Gastrocnemius medialis (tissue), 4 donors: ENCODE data around the gene DNAJA3. TPM values are rescaled to one million over a fixed set of nuclear protein-coding genes. Genes with fewer than 3 reads are reported as not detected.

Experiments
- ATAC-seq, 2 donors: fragments of 150-250 bp; one replicate each; pipeline ENCODE4 v1.9.1; 2016
- DNase-seq, 2 donors: peaks; one replicate each; pipeline ENCODE4 v3.0.0-alpha.2; 2019
- H3K27ac ChIP-seq, 4 donors: fragments of 200-600 bp; sonication (generic); 1 replicate in 1 of 4; 2 replicates in 3 of 4; pipeline ENCODE4 v1.5.1; 2016 to 2018; ENCODE audit warnings: mild to moderate bottlenecking in 2 of 4, moderate library complexity in 1 of 4
- H3K27me3 ChIP-seq, 3 donors: fragments of 200-600 bp; sonication (generic) in 2 of 3; 1 replicate in 1 of 3; 2 replicates in 2 of 3; pipeline versions ENCODE4 v1.5.1 to v1.6.0; 2016 to 2019; ENCODE audit warnings: mild to moderate bottlenecking in 1 of 3, moderate library complexity in 1 of 3
- H3K36me3 ChIP-seq, 2 donors: fragments of 200-600 bp; sonication (generic) in 1 of 2; one replicate each; pipeline ENCODE4 v1.5.1; 2017 to 2018
- H3K4me1 ChIP-seq, 2 donors: fragments of 200-600 bp; sonication (generic) in 1 of 2; one replicate each; pipeline ENCODE4 v1.5.1; 2016 to 2017; ENCODE audit warnings: mild to moderate bottlenecking in 2 of 2
- H3K4me3 ChIP-seq, 4 donors: fragments of 200-600 bp; sonication (generic) in 3 of 4; 1 replicate in 1 of 4; 2 replicates in 3 of 4; pipeline ENCODE4 v1.5.1; 2016 to 2019; ENCODE audit warnings: mild to moderate bottlenecking in 2 of 4
- H3K9me3 ChIP-seq, 3 donors: fragments of 200-600 bp; sonication (generic) in 2 of 3; 1 replicate in 1 of 3; 2 replicates in 2 of 3; pipeline ENCODE4 v1.5.1; 2016 to 2019
- CTCF ChIP-seq, 5 experiments: fragments of 450-650 bp in 3 of 5; fragments of 200-600 bp in 2 of 5; sonication (generic) in 2 of 5; IDR thresholded peaks in 4 of 5; conservative IDR thresholded peaks in 1 of 5; 1 replicate in 4 of 5; 2 replicates in 1 of 5; pipeline ENCODE4 v1.5.1; 2016 to 2019; ENCODE audit warnings: antibody characterized with exemption in 5 of 5, mild to moderate bottlenecking in 3 of 5, moderate library complexity in 3 of 5
- POLR2A ChIP-seq, 2 donors: fragments of 450-650 bp; IDR thresholded peaks; one replicate each; pipeline ENCODE4 v1.6.1; 2017; ENCODE audit warnings: antibody characterized with exemption in 2 of 2, mild to moderate bottlenecking in 2 of 2, moderate library complexity in 2 of 2
- in situ Hi-C, 4 donors: fragments of 200-750 bp; cut with MboI; loops; one replicate each; pipeline versions ENCODE4 v1.15.0 to v1.8.0; 2017; ENCODE audit warnings: low sequenced_read_pairs in 4 of 4
- intact Hi-C: fragments of 100-400 bp; cut with DNase I; formaldehyde crosslinking; loops from one replicate; pipeline ENCODE4 v1.15.1; 2023; ENCODE audit warnings: low total_unique reads
- total RNA-seq, 4 donors: library from RNA; depleted of rRNA; stranded (reverse); fragments of >200 nt; gene quantifications; one replicate each; pipeline versions ENCODE4 v1.1.0 to v1.2.3, GENCODE V29; 2016

DNAJA3 gene
- total RNA-seq, 4 donors from 2014 or later: 94.8 to 114 (median 103) TPM

- Histone ChIP-seq H3K27me3 (no peaks in the 10 kb centered on the region), H3K36me3 (peaks cover 0 to 22% of the 10 kb centered on the region in 2 donors), H3K4me3 (no peak overlapping the region), H3K9me3 (no peaks in the 10 kb centered on the region), H3K4me1 (peaks cover 0 to 4% of the 10 kb centered on the region in 2 donors), H3K27ac (no peak overlapping the region)
- DNase-seq (no peak), ATAC-seq (no peak)
- TF ChIP-seq CTCF (IDR thresholded peaks at IDR 0.05 in 4 of 5, conservative IDR thresholded peaks at IDR 0.05 in 1 of 5) (no peak), POLR2A (IDR thresholded peaks at IDR 0.05) (no peak)
- in situ Hi-C loops (no loop called here), intact Hi-C loops (no loop called here)
Measured at GRCh38 chr16:4408323-4408690, 17.4 kb upstream of the DNAJA3 start.

- Histone ChIP-seq H3K27ac (no peak overlapping the region), H3K27me3 (no peaks in the 10 kb centered on the region), H3K36me3 (peaks cover 0 to 22% of the 10 kb centered on the region in 2 donors), H3K4me3 (no peak overlapping the region), H3K9me3 (no peaks in the 10 kb centered on the region), H3K4me1 (peaks cover 0 to 4% of the 10 kb centered on the region in 2 donors)
- TF ChIP-seq POLR2A (IDR thresholded peaks at IDR 0.05): no peak
- TF ChIP-seq CTCF (IDR thresholded peaks at IDR 0.05 in 4 of 5, conservative IDR thresholded peaks at IDR 0.05 in 1 of 5): no peak
- ATAC-seq: peak in 1 of 2 donors; percentile 60
- intact Hi-C loops: no loop called here
- in situ Hi-C loops: no loop called here
- DNase-seq: peak in 1 of 2 donors; percentile 41
Measured at GRCh38 chr16:4409081-4409932, 16.4 kb upstream of the DNAJA3 start.

- DNase-seq (no peak), ATAC-seq (no peak)
- no peak overlapping the region for H3K4me3 ChIP-seq
- in situ Hi-C loops: loop anchor here in 3 of 4 donors (10.0 kb wide), 2 partner anchors 56 to 126 kb away; partner anchors contain the start of gene PAM16 (in 2 of the 3)
- H3K4me1 ChIP-seq: peaks cover 0 to 11% of the 10 kb centered on the region in 2 donors
- H3K27ac ChIP-seq: no peak overlapping the region
- no peaks in the 10 kb centered on the region for H3K27me3 ChIP-seq
- TF ChIP-seq POLR2A (IDR thresholded peaks at IDR 0.05) (no peak), CTCF (IDR thresholded peaks at IDR 0.05 in 4 of 5, conservative IDR thresholded peaks at IDR 0.05 in 1 of 5) (no peak)
- H3K9me3 ChIP-seq: no peaks in the 10 kb centered on the region
- H3K36me3 ChIP-seq: peaks cover 0 to 18% of the 10 kb centered on the region in 2 donors
- intact Hi-C loops: no loop called here
Measured at GRCh38 chr16:4410335-4411075, 15.2 kb upstream of the DNAJA3 start.

DNA sequence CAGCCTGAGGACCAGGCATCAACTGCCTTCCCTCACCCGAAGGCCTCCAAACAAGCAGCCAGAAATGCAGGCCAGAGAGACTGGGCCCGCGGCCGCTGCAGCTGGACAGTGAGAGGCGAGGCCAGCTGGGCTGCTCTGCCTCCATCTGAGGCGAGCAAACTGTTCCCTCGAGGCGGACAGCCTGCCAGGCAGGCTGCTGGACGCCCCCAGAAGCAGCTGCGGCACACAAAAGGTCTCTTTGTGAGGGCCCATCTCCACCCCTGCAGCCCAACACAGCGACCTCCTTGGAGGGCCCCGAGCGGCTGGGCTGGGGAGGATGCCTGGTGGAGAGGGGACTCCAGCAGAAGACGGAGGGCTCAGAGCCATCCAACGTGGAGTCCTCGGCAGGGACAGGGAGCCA is 14.0 kb upstream of the DNAJA3 start:
- TF ChIP-seq POLR2A (IDR thresholded peaks at IDR 0.05) (no peak), CTCF (IDR thresholded peaks at IDR 0.05 in 4 of 5, conservative IDR thresholded peaks at IDR 0.05 in 1 of 5) (no peak)
- in situ Hi-C loops (loop anchor here in 3 of 4 donors (10.0 kb wide), 2 partner anchors 57 to 127 kb away; partner anchors contain the start of gene PAM16 (in 2 of the 3)), intact Hi-C loops (no loop called here)
- H3K4me1 ChIP-seq: peaks cover 0 to 13% of the 10 kb centered on the region in 2 donors
- H3K27ac ChIP-seq: peak overlapping the region in 1 of 4 donors; percentile 18
- H3K9me3 ChIP-seq: no peaks in the 10 kb centered on the region
- no peak overlapping the region for H3K4me3 ChIP-seq
- H3K36me3 ChIP-seq: peaks cover 0 to 9% of the 10 kb centered on the region in 2 donors
- no peaks in the 10 kb centered on the region for H3K27me3 ChIP-seq
- no peak for ATAC-seq
- DNase-seq: no peak
